Cerebellar cortex (tissue), 1 donor: Measurements from ENCODE around the gene THBS2.
"Not testable (repeated sequence)": the region's sequence is repeated elsewhere in the genome, so short reads cannot be mapped to it uniquely, and the experiment has no call there.

ENCODE experiments used
- DNase-seq: peaks from one replicate; pipeline ENCODE4 v3.0.0-alpha.2; 2015; ENCODE audit warnings: low spot score

The THBS2 gene

GRCh38 chr6:169271877-169272216, 18.2 kb upstream of the THBS2 start:
- DNase-seq: no peak

- DNase-seq: no peak
These were observed 17.7 kb upstream of the THBS2 start for GRCh38 chr6:169271158-169271876.

GRCh38 chr6:169270077-169270380, 16.4 kb upstream of the THBS2 start:
- DNase-seq: not testable (repeated sequence)

- no peak for DNase-seq
These were observed 15.8 kb upstream of the THBS2 start for GRCh38 chr6:169269180-169270076.

- DNase-seq: no peak
These were observed 14.6 kb upstream of the THBS2 start for GRCh38 chr6:169268276-169268675.

- DNase-seq: no peak
These were observed 13.3 kb upstream of the THBS2 start for GRCh38 chr6:169266746-169267591.

GRCh38 chr6:169266261-169266660, 12.6 kb upstream of the THBS2 start:
- no peak for DNase-seq

GRCh38 chr6:169265486-169266131, 12.0 kb upstream of the THBS2 start:
- no peak for DNase-seq

- no peak for DNase-seq
These were observed 10.4 kb upstream of the THBS2 start for GRCh38 chr6:169263836-169264608.

GRCh38 chr6:169263374-169263773, 9.7 kb upstream of the THBS2 start:
- no peak for DNase-seq

GRCh38 chr6:169262602-169263001, 9.0 kb upstream of the THBS2 start:
- not testable (repeated sequence) for DNase-seq

GRCh38 chr6:169256518-169256917, 2.9 kb upstream of the THBS2 start:
- no peak for DNase-seq

GRCh38 chr6:169256061-169256460, 2.4 kb upstream of the THBS2 start:
- no peak for DNase-seq

- DNase-seq: no peak
These were observed 2.0 kb upstream of the THBS2 start for GRCh38 chr6:169255643-169256042.

GRCh38 chr6:169254456-169255316, 1.0 kb upstream of the THBS2 start:
- DNase-seq: no peak

GRCh38 chr6:169252505-169253189, 999 bp downstream of the THBS2 start:
- DNase-seq: peak; percentile 3

- DNase-seq: no peak
These were observed 1.7 kb downstream of the THBS2 start for GRCh38 chr6:169251822-169252504.

GRCh38 chr6:169251371-169251802, 2.3 kb downstream of the THBS2 start:
- DNase-seq: no peak

- no peak for DNase-seq
These were observed 3.0 kb downstream of the THBS2 start for GRCh38 chr6:169250660-169251059.
